ENCODE measurements around the gene ZMYND11. TPM values are rescaled to one million over a fixed set of nuclear protein-coding genes. Genes with fewer than 3 reads are reported as not detected.

Gene ZMYND11
- total RNA-seq, 2 donors from 2014 or later = 34.2 to 37.7 TPM

- WGBS, 2 experiments (ENCODE audit: insufficient coverage in 1 of 2, insufficient read length in 1 of 2) = 86 to 100% methylated on average over 2 to 8 of the region's 8 CpGs
- Histone ChIP-seq H3K27ac (ENCODE audit: low read depth, low read length) (no peak overlapping the region), H3K9me3 (ENCODE audit: control insufficient read depth, low read length) (peaks cover 16% of the 10 kb centered on the region), H3K4me1 (ENCODE audit: control insufficient read depth, insufficient read depth, low read length) (no peaks in the 10 kb centered on the region), H3K4me3 (ENCODE audit: low read length) (no peak overlapping the region), H3K9ac (ENCODE audit: extremely low read depth, low read length, poor library complexity, severe bottlenecking) (no peak overlapping the region), H3K27me3 (ENCODE audit: control insufficient read depth, insufficient read depth, low read length, poor library complexity, severe bottlenecking) (no peaks in the 10 kb centered on the region), H3K36me3 (ENCODE audit: control insufficient read depth, insufficient read depth, low read length) (no peaks in the 10 kb centered on the region)
- H3K36me3 Mint-ChIP-seq (ENCODE audit: low read depth) = no peaks in the 10 kb centered on the region
- peaks cover 4% of the 10 kb centered on the region for H3K4me1 Mint-ChIP-seq
- H3K27me3 Mint-ChIP-seq (ENCODE audit: insufficient read depth) = peaks cover 12% of the 10 kb centered on the region
- peaks cover 18% of the 10 kb centered on the region for H3K9me3 Mint-ChIP-seq
- no peak overlapping the region for H3K4me3 Mint-ChIP-seq
- no peak for DNase-seq
- TF ChIP-seq CTCF (conservative IDR thresholded peaks at IDR 0.05) = no peak
- no peak overlapping the region for H3K27ac Mint-ChIP-seq
Observed at GRCh38 chr10:91313-91712, 43.9 kb upstream of the ZMYND11 start.

GRCh38 chr10:92153-92552, 43.1 kb upstream of the ZMYND11 start:
- no peaks in the 10 kb centered on the region for H3K4me1 ChIP-seq (ENCODE audit: control insufficient read depth, insufficient read depth, low read length)
- H3K4me1 Mint-ChIP-seq = peaks cover 4% of the 10 kb centered on the region
- no peak for DNase-seq
- no peaks in the 10 kb centered on the region for H3K36me3 Mint-ChIP-seq (ENCODE audit: low read depth)
- WGBS, 2 experiments (ENCODE audit: insufficient coverage in 1 of 2, insufficient read length in 1 of 2) = 83 to 90% methylated on average over 2 to 4 of the region's 4 CpGs
- no peak overlapping the region for H3K27ac ChIP-seq (ENCODE audit: low read depth, low read length)
- H3K9me3 ChIP-seq (ENCODE audit: control insufficient read depth, low read length) = peaks cover 25% of the 10 kb centered on the region
- no peak overlapping the region for H3K4me3 Mint-ChIP-seq
- no peak overlapping the region for H3K9ac ChIP-seq (ENCODE audit: extremely low read depth, low read length, poor library complexity, severe bottlenecking)
- peaks cover 17% of the 10 kb centered on the region for H3K27me3 Mint-ChIP-seq (ENCODE audit: insufficient read depth)
- H3K27ac Mint-ChIP-seq = no peak overlapping the region
- H3K9me3 Mint-ChIP-seq = peaks cover 27% of the 10 kb centered on the region
- H3K27me3 ChIP-seq (ENCODE audit: control insufficient read depth, insufficient read depth, low read length, poor library complexity, severe bottlenecking) = no peaks in the 10 kb centered on the region
- H3K4me3 ChIP-seq (ENCODE audit: low read length) = no peak overlapping the region
- no peaks in the 10 kb centered on the region for H3K36me3 ChIP-seq (ENCODE audit: control insufficient read depth, insufficient read depth, low read length)
- no peak for TF ChIP-seq CTCF (conservative IDR thresholded peaks at IDR 0.05)

- Histone ChIP-seq H3K27ac (ENCODE audit: low read depth, low read length) (no peak overlapping the region), H3K36me3 (ENCODE audit: control insufficient read depth, insufficient read depth, low read length) (no peaks in the 10 kb centered on the region), H3K27me3 (ENCODE audit: control insufficient read depth, insufficient read depth, low read length, poor library complexity, severe bottlenecking) (no peaks in the 10 kb centered on the region), H3K4me1 (ENCODE audit: control insufficient read depth, insufficient read depth, low read length) (no peaks in the 10 kb centered on the region), H3K9me3 (ENCODE audit: control insufficient read depth, low read length) (peaks cover 32% of the 10 kb centered on the region), H3K9ac (ENCODE audit: extremely low read depth, low read length, poor library complexity, severe bottlenecking) (no peak overlapping the region), H3K4me3 (ENCODE audit: low read length) (no peak overlapping the region)
- H3K36me3 Mint-ChIP-seq (ENCODE audit: low read depth) = no peaks in the 10 kb centered on the region
- H3K4me3 Mint-ChIP-seq = no peak overlapping the region
- no peak for DNase-seq
- peaks cover 34% of the 10 kb centered on the region for H3K9me3 Mint-ChIP-seq
- no peak for TF ChIP-seq CTCF (conservative IDR thresholded peaks at IDR 0.05)
- H3K4me1 Mint-ChIP-seq = no peaks in the 10 kb centered on the region
- peaks cover 17% of the 10 kb centered on the region for H3K27me3 Mint-ChIP-seq (ENCODE audit: insufficient read depth)
- 95 to 100% methylated on average over 1 to 2 of the region's 2 CpGs for WGBS, 2 experiments (ENCODE audit: insufficient coverage in 1 of 2, insufficient read length in 1 of 2)
- H3K27ac Mint-ChIP-seq = no peak overlapping the region
Observed at GRCh38 chr10:92846-93245, 42.4 kb upstream of the ZMYND11 start.
